ENCODE data around the gene ITGB3BP. TPM values are rescaled to one million over a fixed set of nuclear protein-coding genes. Genes with fewer than 3 reads are reported as not detected.
"Not testable (repeated sequence)": the region's sequence is repeated elsewhere in the genome, so short reads cannot be mapped to it uniquely, and the experiment has no call there.

ITGB3BP gene, protein sequence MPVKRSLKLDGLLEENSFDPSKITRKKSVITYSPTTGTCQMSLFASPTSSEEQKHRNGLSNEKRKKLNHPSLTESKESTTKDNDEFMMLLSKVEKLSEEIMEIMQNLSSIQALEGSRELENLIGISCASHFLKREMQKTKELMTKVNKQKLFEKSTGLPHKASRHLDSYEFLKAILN
- 36.7 and 45.7 TPM in 2 replicates for total RNA-seq (2014; rRNA removed; shearing (Covaris generic); ENCODE audit: low replicate concordance)

DNA sequence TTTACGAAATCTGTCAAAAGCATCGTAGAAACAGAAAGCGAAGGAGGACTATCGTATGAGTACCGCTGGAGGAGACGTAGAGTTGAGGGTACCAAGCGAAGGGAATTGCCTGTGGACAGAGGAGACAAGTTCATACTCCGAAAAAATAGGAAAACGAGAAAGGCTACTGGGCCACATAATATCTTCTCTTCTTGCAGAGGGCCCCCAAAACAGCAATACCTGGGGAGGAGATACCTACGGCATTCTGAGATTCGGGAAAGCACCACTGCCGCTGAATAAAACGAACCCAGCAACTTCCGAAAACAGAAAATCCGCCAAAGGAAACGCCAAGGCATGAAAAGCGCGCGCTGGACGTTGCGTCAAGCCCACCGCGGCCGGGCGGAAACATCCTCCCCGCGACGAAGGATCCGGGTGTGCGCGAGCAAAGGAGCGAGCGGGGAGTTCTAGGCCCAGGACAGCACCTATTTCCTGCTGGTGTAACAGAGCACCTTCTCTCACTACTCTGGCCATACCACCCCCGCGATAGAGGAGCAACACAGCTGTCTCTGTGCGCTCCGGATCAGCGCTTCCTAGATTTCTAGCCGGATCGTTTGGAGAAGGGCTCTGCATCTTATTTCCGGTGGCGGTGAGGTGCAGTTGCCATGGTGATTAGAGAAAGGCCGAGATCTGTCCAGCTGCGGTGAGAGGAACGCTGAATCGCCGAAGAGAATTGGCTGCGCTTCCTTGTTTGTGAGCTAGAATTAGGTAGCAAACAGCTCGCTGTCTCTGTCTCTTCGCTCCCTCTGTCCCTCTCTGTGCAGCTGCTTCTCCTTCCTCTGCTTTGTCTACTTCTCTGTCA lies at the start of gene ITGB3BP, which contains the start of gene EFCAB7:
Gene ITGB3BP, minus strand, starts transcription at position 335 of the 838 bp plus-strand sequence. Its CDS starts 92 bp downstream, at position 243.
Gene EFCAB7, plus strand, starts transcription at position 635 of the 838 bp plus-strand sequence. CDS start 2,048 bp downstream, outside the sequence.
- H3K4me3 ChIP-seq, result peak within 1 kb of the TSS; percentile 84
- no peaks in the 10 kb centered on the region for H3K9me3 ChIP-seq
- peaks cover 5% of the 10 kb centered on the region; the same call in 1 of the 2 replicates for H3K36me3 ChIP-seq
- H3K27me3 ChIP-seq, result no peaks in the 10 kb centered on the region
- DNase-seq, result peak; percentile 91

DNA sequence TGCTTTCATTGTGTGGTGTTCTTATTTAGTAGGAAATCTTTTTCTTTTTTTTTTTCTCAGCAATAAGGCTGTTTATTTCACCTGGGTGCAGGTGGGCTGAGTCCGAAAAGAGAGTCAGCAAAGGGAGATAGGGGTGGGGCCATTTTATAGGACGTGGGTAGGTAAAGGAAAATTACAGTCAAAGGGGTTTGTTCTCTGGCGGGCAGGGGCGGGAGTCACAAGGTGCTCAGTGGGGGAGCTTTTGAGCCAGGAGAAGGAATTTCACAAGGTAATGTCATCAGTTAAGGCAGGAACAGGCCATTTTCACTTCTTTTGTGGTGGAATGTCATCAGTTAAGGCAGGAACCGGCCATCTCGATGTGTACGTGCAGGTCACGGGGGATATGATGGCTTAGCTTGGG lies 49.7 kb upstream of the ITGB3BP start:
- not testable (repeated sequence) for H3K36me3 ChIP-seq, H3K9me3 ChIP-seq, H3K4me3 ChIP-seq, H3K27me3 ChIP-seq, DNase-seq

DNA sequence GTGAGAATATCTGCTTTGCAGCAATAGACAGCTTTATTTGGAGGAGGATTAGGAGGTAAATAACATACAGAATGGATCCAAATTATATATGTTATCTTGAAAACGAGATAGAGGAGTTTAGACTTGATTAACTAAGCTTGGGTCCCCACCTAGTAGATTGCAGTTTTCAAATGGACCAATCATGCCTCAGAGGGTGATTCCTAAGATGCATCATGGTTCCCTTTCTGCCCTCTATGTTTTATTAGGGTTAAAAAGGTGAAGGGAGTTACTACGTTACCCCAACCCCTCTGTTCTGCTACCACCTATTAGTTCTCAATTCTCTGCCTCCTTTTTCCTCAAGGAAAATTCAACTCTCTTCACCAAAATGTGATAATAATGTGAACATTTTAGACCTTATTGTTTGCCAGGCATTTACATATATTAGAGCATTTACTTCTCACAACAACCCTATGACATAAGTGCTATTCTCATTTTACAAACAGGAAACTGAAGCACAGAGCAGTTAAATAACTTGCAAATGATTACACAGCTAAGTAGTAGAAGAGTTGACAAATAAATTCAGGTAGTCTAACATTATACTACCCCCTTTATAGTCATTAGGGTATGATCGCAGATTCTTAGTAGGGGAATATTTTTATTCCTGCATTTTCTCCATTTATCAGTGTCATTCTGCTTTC lies 46.8 kb upstream of the ITGB3BP start:
- H3K27me3 ChIP-seq, result no peaks in the 10 kb centered on the region
- no peak for DNase-seq
- H3K36me3 ChIP-seq, result no peaks in the 10 kb centered on the region
- no peaks in the 10 kb centered on the region for H3K9me3 ChIP-seq
- H3K4me3 ChIP-seq, result no peak overlapping the region

DNA sequence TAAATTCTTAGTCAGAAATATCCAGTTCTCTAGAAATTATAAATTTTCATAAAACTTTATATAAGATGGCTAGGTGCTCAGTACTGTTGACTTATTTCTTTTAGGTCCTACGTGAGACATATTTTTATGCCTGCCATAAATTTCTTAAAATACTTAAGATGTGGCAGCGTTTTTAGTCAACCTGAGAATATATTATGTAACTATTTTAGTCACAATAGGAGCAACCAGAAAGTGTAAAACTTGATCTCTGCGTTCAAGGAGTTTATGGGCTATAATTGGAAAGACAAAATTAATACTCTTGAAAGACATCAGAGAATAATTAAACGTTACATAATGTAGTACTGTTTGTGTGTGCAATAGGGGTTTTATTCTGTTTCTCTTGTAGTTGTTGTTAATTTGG lies 46.0 kb upstream of the ITGB3BP start:
- no peak for DNase-seq
- H3K9me3 ChIP-seq, result no peaks in the 10 kb centered on the region
- H3K36me3 ChIP-seq, result no peaks in the 10 kb centered on the region
- no peaks in the 10 kb centered on the region for H3K27me3 ChIP-seq
- H3K4me3 ChIP-seq, result no peak overlapping the region

DNA sequence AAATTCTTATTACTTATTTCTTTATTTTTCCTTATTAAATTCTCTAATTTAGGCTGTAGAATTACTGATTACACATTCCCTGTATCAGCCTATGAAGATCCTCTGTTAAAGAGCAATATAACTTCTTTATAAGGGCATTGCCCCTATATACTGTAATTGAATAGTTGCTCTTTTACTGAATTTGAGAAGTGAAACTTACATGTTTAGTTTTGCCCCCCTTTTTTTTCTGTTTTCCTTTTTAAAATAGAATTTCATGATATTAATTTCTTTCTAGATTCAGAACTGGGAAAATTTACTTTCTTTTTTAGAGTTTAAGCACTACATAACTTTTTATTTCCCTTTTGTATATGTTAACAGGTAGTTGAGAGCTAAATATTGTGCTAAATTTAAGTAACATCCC lies 40.7 kb upstream of the ITGB3BP start:
- no peaks in the 10 kb centered on the region for H3K36me3 ChIP-seq
- H3K9me3 ChIP-seq, result no peaks in the 10 kb centered on the region
- DNase-seq, result no peak
- H3K27me3 ChIP-seq, result no peaks in the 10 kb centered on the region
- H3K4me3 ChIP-seq, result no peak overlapping the region

DNA sequence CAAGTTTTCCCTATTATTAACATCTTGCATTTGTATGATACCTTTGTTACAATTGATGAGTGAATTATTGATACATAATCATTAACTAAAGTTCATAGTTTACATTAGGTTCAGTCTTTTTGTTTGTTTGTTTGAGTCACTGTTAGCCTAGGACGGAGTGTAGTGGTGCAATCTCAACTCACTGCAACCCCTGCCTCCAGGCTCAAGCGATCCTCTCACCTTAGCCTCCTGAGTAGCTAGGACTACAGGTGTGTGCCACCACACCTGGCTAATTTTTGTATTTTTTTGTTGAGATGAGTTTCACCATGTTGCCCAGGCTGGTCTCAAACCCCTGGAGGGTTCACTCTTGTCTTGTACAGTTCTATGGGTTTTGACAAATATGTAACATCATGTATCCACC lies 36.3 kb upstream of the ITGB3BP start:
- H3K36me3 ChIP-seq, result no peaks in the 10 kb centered on the region
- no peaks in the 10 kb centered on the region for H3K9me3 ChIP-seq
- no peak for DNase-seq
- H3K4me3 ChIP-seq, result no peak overlapping the region
- H3K27me3 ChIP-seq, result no peaks in the 10 kb centered on the region

DNA sequence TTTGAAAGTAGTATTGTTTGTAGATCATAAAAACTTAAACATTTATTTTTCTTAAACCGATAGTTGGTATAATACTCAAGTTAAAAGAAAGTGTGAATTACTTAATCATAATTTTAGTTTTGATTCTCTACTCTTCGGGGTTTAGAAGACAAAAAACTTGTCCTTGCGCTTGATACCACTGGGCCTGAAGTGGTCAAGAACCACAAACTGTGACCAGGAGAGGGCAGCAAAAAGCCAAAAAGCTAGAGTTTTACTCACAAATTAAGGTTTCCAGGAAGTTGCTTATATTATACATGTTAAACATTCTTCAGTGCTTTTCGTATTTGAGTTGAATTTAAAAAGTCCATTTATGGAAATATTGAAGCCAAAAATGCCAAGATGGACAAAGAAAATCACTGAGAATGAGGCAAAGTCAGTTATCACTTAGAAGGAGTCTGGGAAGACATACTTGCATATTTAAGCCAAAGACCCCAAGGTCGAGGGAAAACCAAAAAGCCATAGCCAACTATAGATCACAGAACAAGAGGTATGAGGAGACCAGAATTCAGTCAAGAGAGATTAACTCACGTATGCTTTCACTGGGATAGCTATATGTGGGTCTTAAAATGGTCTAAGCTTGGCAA lies 34.5 kb upstream of the ITGB3BP start:
- Histone ChIP-seq H3K9me3 (no peaks in the 10 kb centered on the region), H3K36me3 (no peaks in the 10 kb centered on the region), H3K4me3 (no peak overlapping the region), H3K27me3 (no peaks in the 10 kb centered on the region)
- DNase-seq, result peak; percentile 20

DNA sequence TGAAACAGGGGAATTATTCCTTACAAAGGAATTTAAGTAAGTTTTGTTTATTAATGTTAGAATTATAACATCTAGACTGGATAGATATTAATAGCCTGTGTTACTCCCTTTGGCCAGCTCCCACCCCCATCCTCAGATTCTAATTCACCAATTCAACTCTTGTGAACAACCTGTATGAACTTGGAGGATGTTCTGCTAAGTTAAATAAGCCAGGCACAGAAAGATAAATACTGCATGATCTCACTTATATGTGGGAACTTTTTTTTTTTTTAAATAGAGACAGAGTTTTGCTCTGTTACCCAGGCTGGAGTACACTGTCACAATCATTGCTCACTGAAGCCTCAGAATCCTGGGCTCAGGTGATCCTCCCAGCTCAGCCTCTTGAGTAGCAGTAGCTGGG lies 32.5 kb upstream of the ITGB3BP start:
- no peak overlapping the region for H3K4me3 ChIP-seq
- no peaks in the 10 kb centered on the region for H3K9me3 ChIP-seq
- H3K27me3 ChIP-seq, result no peaks in the 10 kb centered on the region
- H3K36me3 ChIP-seq, result no peaks in the 10 kb centered on the region
- DNase-seq, result no peak

DNA sequence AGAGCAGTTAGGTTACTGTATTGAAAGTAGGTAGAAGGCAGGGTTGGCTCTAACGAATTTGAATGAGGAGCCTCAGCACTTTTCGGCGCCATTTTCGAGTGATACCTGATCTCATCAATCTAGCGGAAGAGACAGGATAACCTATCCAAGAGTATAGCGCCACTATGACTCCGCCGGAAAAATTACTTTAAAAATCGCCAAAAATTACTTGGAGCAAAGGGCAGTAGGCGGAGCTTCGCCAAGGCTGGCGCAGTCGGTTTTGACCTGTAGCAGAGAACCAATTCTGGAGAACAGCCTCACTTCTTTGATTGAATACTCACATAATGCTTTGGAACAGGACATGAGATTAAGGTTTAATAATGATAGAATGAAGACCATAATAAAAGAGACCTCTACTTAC lies 25.9 kb upstream of the ITGB3BP start:
- Histone ChIP-seq H3K9me3 (no peaks in the 10 kb centered on the region), H3K4me3 (no peak overlapping the region), H3K27me3 (no peaks in the 10 kb centered on the region), H3K36me3 (no peaks in the 10 kb centered on the region)
- no peak for DNase-seq

DNA sequence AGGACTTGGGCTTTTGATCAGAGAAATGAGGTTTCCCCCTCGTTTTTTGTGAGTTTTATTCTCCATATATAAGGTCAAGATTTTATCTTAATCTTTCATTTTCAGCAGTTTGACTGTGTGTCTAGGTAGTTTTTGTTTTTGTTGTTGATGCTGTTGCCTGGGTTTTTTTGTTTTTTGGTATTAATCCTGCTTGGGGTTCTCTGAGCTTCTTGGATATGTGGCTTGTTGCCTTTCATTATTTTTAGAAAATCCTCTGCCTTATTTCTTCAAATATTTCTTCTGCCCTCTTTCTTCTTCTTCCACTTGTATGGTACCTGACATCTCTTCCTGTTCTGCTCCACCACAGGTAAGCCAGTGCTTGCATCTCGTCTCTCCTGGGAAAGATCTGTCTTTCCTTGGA lies 25.3 kb upstream of the ITGB3BP start:
- Histone ChIP-seq H3K36me3 (no peaks in the 10 kb centered on the region), H3K4me3 (no peak overlapping the region), H3K9me3 (no peaks in the 10 kb centered on the region), H3K27me3 (no peaks in the 10 kb centered on the region)
- DNase-seq, result no peak

DNA sequence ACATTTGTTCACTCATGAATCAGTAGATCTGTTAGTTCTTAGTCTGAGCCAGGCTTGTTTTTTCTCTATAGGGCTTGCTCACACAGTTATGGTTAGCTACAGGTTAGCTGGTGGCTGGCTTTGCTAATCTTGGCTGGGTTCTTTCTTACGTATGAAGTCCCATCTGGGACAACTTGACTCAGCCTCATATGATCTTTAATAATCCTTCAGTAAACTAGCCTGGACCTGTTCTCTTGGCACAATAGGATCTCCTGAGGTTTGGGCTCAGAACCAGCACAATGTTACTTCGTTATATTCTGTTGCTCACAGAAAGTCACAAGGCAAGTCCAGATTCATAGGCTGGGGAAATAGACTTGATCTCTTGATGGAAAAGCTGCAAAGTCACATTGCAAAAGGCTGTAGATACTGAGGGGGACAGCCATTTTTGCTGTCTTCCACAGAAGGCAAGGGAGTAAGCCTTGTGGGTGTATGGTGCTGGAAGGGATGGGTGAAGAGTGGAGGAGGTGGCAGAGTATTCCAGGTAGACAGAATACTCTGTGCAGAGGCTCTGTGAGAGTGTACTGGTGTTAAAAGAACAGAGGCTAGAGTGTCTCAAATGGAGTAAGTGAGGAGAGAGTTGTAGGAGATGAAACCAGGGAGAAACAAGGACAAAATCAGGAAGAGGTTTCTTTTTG lies 24.7 kb upstream of the ITGB3BP start:
- Histone ChIP-seq H3K27me3 (no peaks in the 10 kb centered on the region), H3K9me3 (no peaks in the 10 kb centered on the region), H3K36me3 (no peaks in the 10 kb centered on the region), H3K4me3 (no peak overlapping the region)
- DNase-seq, result peak; percentile 59

DNA sequence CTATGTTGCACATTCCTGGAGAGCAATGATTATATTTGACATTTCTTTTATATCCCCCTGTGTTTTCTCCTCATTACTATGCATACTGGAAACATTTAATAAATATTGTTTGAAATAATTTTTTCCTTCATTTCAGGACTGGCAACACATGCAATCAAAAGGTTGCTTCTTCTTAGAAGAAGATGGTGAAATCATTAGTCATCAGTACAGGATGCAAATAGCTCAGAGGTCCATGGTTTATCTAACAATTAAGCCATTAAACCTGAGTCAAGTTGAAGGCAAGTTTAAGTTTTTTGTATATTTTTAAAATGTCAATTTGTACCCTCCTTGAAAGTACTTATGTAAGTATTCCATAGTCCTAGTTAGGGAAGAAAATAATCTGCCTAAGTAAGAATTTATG lies 22.8 kb upstream of the ITGB3BP start:
- Histone ChIP-seq H3K27me3 (no peaks in the 10 kb centered on the region), H3K4me3 (no peak overlapping the region), H3K9me3 (no peaks in the 10 kb centered on the region), H3K36me3 (no peaks in the 10 kb centered on the region)
- no peak for DNase-seq

DNA sequence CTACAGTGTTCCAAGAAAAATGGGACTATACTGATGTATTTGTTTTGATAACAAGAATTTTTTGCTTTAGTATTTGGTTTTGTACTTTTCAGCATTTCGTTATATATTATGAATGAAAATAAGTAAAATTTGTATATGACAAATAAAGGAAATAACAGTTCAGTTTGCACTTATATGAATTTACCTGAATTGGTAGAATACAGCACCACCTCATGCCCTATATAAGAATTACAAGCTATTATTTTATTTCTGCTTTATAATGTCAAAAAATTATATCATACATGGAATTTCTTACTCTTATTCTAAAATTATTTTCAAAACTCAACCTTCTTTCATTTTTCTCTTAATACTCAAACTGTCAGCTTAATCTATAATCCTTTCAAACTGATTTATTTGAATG lies 14.9 kb upstream of the ITGB3BP start:
- Histone ChIP-seq H3K4me3 (no peak overlapping the region), H3K36me3 (peaks cover 7% of the 10 kb centered on the region), H3K9me3 (no peaks in the 10 kb centered on the region), H3K27me3 (no peaks in the 10 kb centered on the region)
- no peak for DNase-seq

DNA sequence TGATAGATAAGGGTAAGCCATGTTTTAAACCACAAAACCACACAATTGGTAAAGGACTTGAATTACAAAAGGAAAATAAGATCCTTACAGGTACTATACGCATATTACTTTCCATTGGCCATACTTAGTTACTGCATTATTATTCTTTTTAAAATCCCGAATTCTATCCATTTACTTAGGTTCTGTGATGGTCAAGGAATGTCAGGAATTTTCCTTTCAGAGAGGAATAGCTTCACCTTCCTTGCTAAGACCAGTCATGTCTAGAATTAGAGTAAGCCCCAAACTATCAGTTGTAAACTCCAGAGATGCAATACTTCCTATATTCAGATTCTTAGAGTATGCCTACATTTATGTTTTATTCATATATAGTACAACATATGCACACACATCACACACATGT lies 14.0 kb upstream of the ITGB3BP start:
- peaks cover 11% of the 10 kb centered on the region for H3K36me3 ChIP-seq
- H3K4me3 ChIP-seq, result no peak overlapping the region
- no peaks in the 10 kb centered on the region for H3K27me3 ChIP-seq
- no peaks in the 10 kb centered on the region for H3K9me3 ChIP-seq
- no peak for DNase-seq

DNA sequence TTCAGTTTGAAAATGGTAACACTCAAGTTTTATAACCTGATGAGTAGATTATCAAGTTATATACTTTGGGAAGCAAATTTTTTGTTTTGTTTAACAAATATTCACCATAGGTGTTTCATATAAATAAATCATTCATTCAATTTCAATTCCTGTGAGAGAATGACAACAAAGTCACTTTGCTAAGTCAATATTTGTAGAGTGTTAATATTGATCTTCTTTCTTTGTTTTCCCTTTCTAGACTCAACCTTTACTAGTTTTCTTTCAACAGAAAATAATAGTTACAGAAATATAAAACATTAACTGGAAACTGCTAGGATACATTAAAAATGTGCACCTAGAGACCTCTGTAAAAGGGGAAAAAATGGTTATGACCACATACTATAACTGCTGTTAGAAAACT lies 11.4 kb upstream of the ITGB3BP start:
- Histone ChIP-seq H3K27me3 (no peaks in the 10 kb centered on the region), H3K9me3 (no peaks in the 10 kb centered on the region), H3K4me3 (no peak overlapping the region), H3K36me3 (peaks cover 11% of the 10 kb centered on the region)
- DNase-seq, result no peak

DNA sequence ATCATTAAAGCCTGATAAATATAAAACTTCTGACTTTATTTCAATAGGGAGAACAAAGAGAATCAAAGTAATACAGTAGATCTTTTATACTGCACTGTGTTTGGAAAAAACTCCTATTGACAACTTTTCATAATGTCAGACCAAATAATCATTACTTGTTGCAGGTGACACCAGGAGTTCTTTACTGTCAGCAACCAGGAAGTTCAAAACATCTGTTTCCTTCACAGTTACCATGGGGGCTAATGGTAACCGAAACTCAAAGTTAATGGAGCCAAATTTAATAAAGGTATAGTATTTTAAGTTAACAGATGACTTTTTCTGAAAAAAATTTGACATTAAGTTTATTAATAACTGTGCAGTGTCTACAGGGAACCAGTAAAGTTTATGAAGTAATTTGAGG lies 10.9 kb upstream of the ITGB3BP start:
- Histone ChIP-seq H3K9me3 (no peaks in the 10 kb centered on the region), H3K36me3 (peaks cover 11% of the 10 kb centered on the region), H3K4me3 (no peak overlapping the region), H3K27me3 (no peaks in the 10 kb centered on the region)
- no peak for DNase-seq

All from MG63 (cell line).